HL-60 (cell line): ENCODE data around the gene MADCAM1.

Source experiments
- POLR2AphosphoS5 ChIP-seq: IDR thresholded peaks from 2 replicates; pipeline ENCODE4 v1.6.1; 2012; ENCODE audit warnings: low read depth
- SPI1 ChIP-seq: IDR thresholded peaks from 2 replicates; pipeline ENCODE4 v1.6.1; 2012; ENCODE audit warnings: low read depth, mild to moderate bottlenecking, borderline replicate concordance
- TF ChIP-seq, protein P1 (sequence below): IDR thresholded peaks from one replicate; pipeline ENCODE4 v1.5.1; 2011; ENCODE audit warnings: low read length, control low read depth, inconsistent platforms; ENCODE audit not compliant: insufficient read depth

GRCh38 chr19:543910-544608 lies 47.8 kb downstream of the MADCAM1 start, which contains the start of gene GZMM:
- TF ChIP-seq POLR2AphosphoS5 (no peak), SPI1 (no peak)
- TF ChIP-seq, protein P1, sequence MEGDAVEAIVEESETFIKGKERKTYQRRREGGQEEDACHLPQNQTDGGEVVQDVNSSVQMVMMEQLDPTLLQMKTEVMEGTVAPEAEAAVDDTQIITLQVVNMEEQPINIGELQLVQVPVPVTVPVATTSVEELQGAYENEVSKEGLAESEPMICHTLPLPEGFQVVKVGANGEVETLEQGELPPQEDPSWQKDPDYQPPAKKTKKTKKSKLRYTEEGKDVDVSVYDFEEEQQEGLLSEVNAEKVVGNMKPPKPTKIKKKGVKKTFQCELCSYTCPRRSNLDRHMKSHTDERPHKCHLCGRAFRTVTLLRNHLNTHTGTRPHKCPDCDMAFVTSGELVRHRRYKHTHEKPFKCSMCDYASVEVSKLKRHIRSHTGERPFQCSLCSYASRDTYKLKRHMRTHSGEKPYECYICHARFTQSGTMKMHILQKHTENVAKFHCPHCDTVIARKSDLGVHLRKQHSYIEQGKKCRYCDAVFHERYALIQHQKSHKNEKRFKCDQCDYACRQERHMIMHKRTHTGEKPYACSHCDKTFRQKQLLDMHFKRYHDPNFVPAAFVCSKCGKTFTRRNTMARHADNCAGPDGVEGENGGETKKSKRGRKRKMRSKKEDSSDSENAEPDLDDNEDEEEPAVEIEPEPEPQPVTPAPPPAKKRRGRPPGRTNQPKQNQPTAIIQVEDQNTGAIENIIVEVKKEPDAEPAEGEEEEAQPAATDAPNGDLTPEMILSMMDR = no peak
